Activated naive CD8-positive, alpha-beta T cell treated with anti-CD3 and anti-CD28 coated beads, Interleukin-2, amount 10 ng/mL, durations not matched to agents 7 days and 5 days (primary cell): ENCODE measurements around the gene PSMD8. TPM values are rescaled to one million over a fixed set of nuclear protein-coding genes. Genes with fewer than 3 reads are reported as not detected.
A peak's percentile ranks its signal among the peaks of the same experiment; 100 is the strongest.

Experiments used
- ATAC-seq: fragments of 150-1000 bp; cut with Tn5 transposase; one replicate; pipeline ENCODE4 v1.10.0; 2021; ENCODE audit warnings: low read depth, moderate library complexity
- POLR2A ChIA-PET: fragments of 350-600 bp; sonication (Branson Sonifier 250); formaldehyde crosslinking; loops from one replicate; lab custom pipeline; 2021; ENCODE audit warnings: antibody characterized with exemption; lab: Charles Lee
- DNase-seq: peaks from one replicate; pipeline ENCODE4 v3.0.0; 2021
- H3K27ac Mint-ChIP-seq: one replicate; pipeline ENCODE4 v1.8.0; 2022; ENCODE audit warnings: mild to moderate bottlenecking, mixed read lengths
- H3K27me3 Mint-ChIP-seq: one replicate; pipeline ENCODE4 v1.8.0; 2022; ENCODE audit warnings: mild to moderate bottlenecking, moderate library complexity, mixed read lengths
- H3K36me3 Mint-ChIP-seq: one replicate; pipeline ENCODE4 v1.8.0; 2021; ENCODE audit warnings: mild to moderate bottlenecking, mixed read lengths
- H3K4me1 Mint-ChIP-seq: one replicate; pipeline ENCODE4 v1.8.0; 2021; ENCODE audit warnings: mixed read lengths
- H3K4me3 Mint-ChIP-seq: one replicate; pipeline ENCODE4 v1.8.0; 2022; ENCODE audit warnings: mild to moderate bottlenecking, moderate library complexity, mixed read lengths
- H3K9me3 Mint-ChIP-seq: one replicate; pipeline ENCODE4 v1.8.0; 2021; ENCODE audit warnings: mixed read lengths
- total RNA-seq, 2 experiments: library from RNA; stranded (reverse); gene quantifications; one replicate each; pipeline ENCODE4 v1.2.3, GENCODE V29; 2021

PSMD8 gene
- total RNA-seq, 2 experiments from 2014 or later: 127 to 131 TPM

DNA sequence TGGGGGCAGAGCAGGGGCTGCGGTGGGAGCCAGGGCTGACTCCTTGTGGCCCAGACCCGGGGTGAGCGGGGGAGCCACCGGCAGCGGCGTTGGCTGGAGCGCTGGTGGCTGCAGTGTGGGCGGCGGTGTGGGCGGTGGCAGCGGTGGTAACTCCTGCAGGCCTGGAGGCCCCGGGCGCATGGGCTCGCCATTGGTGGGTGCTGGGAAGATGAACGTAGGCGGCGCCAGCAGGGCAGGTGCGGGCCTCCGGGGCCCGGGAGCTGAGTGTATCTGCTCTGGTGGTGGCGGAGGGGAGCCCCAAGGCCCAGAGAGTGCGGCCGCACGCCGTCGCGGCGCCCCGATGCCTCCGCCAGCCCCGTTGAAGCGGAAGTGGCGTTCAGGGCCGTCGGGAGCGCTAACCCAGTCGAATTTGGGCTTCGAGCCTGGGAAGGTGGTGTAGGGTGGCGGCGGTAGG is 11.5 kb downstream of the PSMD8 start:
- Mint-ChIP-seq H3K27ac (no peak overlapping the region), H3K27me3 (peaks cover 27% of the 10 kb centered on the region), H3K36me3 (peaks cover 26% of the 10 kb centered on the region), H3K4me3 (no peak overlapping the region), H3K4me1 (peaks cover 11% of the 10 kb centered on the region), H3K9me3 (no peaks in the 10 kb centered on the region)
- DNase-seq (no peak), ATAC-seq (no peak)
- POLR2A ChIA-PET: interaction anchor here (0.8 to 1.3 kb wide), 2 partner anchors 10 to 11 kb away, joined by 3 read pairs; partner anchors contain the start of gene PSMD8

DNA sequence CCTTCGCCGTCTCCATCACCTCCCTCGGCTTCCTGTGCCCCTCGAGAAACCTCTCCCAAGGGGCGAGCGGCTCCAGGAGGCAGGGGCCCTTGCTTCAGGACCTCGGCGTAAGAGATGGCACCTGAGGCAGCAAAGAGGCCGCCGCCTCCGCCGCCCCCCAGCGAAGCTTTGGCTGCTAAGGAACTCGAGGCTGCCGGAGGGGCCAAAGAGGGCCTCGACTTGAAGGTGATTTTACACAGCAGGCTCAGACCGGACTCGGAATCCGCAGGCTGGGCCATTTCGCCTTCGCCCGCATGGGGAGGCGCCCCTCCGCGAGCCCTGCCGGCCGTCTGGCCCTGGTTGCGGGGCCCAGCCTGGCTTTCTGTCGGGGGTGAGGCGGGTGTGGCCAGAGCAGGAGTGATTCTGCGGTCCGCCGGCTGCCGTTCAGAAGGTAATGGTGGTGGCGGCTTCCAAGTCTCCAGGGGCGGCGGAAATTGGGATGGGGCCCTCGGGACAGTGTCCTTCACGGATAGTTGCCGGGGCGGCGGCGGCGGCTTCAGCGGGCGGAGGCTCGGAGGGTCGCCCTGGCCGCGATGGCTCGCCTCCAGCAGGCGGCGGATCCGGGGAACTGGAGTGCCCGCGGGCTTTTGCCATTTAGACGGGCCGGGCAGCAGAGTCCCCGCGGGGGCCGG is 12.1 kb downstream of the PSMD8 start:
- DNase-seq (no peak), ATAC-seq (no peak)
- H3K27me3 Mint-ChIP-seq: peaks cover 33% of the 10 kb centered on the region
- POLR2A ChIA-PET: interaction anchor here (0.8 to 1.8 kb wide), 3 partner anchors 9 to 12 kb away, joined by 3 to 18 read pairs (median 3); partner anchors contain the start of gene PSMD8
- H3K9me3 Mint-ChIP-seq: no peaks in the 10 kb centered on the region
- H3K27ac Mint-ChIP-seq: no peak overlapping the region
- peaks cover 11% of the 10 kb centered on the region for H3K4me1 Mint-ChIP-seq
- H3K36me3 Mint-ChIP-seq: peaks cover 23% of the 10 kb centered on the region
- no peak overlapping the region for H3K4me3 Mint-ChIP-seq

DNA sequence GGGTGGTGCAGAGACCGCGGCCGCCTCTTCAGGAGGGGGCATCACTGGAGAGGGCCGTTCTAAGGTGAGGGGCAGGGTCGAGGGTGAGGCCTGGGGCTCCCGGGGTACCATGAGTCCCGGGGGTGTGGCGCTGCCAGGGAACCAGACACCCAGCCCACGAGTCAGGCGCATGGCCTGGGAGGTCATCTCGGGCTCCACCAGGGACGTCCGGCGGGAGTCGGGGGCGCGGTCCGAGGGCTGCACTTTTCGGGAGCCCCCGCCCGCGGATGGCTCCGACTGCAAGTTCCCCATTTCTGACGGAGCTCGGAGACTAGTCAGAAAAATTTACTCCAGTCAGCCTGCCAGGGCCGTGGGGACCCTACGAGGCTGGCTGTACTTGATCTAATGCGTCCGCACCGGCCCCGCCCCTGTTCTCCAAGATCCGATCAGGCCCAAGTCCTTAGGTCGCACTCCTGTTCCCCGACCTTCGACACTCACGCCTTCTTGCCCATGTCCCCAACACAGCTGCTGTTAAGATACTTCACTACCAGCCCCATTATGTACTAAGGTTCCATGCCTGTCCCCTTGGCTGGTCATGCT is 12.7 kb downstream of the PSMD8 start:
- POLR2A ChIA-PET: interaction anchor here (0.9 to 2.1 kb wide), 8 partner anchors 9 to 445 kb away, joined by 3 to 18 read pairs (median 4); partner anchors contain the start of genes ECH1, EIF3K, FAM98C and MAP4K1
- no peak overlapping the region for H3K27ac Mint-ChIP-seq
- DNase-seq: no peak
- H3K4me1 Mint-ChIP-seq: peaks cover 11% of the 10 kb centered on the region
- H3K9me3 Mint-ChIP-seq: no peaks in the 10 kb centered on the region
- ATAC-seq: no peak
- peaks cover 17% of the 10 kb centered on the region for H3K36me3 Mint-ChIP-seq
- peaks cover 36% of the 10 kb centered on the region for H3K27me3 Mint-ChIP-seq
- H3K4me3 Mint-ChIP-seq: peak overlapping the region; percentile 93

DNA sequence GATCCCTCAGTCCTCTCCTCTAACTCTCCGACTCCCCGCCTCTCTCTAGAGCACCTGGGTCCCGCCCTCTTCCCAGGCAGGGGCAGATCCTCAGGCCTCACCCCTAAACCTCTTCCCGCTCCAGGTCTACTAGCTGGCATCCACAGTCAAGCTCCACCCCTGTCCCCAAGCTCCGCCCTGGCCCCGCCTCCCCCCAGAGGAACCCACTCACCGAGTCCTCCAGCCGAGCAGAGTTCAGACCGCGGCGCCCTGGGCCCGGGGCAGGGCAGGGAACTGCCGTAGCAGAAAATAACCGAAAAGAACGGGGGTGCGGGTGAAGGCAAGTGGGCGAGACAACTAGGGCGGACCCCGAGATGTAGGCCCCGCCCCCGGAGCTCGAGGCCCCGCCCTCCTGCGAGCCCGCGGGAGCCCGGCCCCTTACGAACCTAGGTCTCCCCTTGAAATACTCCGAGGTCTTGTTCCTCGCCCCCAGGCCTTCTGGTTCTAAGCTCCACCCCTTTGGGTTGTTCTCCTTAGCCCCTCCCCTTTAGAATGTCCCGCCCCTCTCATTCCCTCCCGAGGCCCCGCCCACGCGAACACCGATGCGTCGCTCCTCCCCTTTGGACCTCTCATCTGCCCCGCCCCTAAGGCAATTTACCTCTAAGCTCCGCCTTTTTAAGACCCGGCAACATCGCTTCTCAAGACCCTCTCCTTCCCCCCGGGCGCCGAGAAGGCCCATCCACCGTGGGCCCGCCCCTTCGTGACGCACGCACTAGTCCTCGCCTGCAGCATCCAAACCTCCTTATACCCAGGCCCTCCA is 13.4 kb downstream of the PSMD8 start, which contains the start of gene GGN:
TSS of gene GGN (minus strand) at position 485 of the 799 bp plus-strand sequence. CDS start 773 bp downstream, outside the sequence.
- DNase-seq (peak; percentile 79), ATAC-seq (peak; percentile 74)
- Mint-ChIP-seq H3K4me1 (peaks cover 11% of the 10 kb centered on the region), H3K4me3 (peak within 1 kb of the TSS; percentile 93), H3K36me3 (peaks cover 14% of the 10 kb centered on the region), H3K9me3 (no peaks in the 10 kb centered on the region), H3K27ac (no peak within 1 kb of the TSS), H3K27me3 (peaks cover 38% of the 10 kb centered on the region)
- POLR2A ChIA-PET: interaction anchor here (0.6 to 2.1 kb wide), 11 partner anchors 8 to 505 kb away, joined by 3 to 18 read pairs (median 4); partner anchors contain the start of genes ECH1, EIF3K, FAM98C and MAP4K1

DNA sequence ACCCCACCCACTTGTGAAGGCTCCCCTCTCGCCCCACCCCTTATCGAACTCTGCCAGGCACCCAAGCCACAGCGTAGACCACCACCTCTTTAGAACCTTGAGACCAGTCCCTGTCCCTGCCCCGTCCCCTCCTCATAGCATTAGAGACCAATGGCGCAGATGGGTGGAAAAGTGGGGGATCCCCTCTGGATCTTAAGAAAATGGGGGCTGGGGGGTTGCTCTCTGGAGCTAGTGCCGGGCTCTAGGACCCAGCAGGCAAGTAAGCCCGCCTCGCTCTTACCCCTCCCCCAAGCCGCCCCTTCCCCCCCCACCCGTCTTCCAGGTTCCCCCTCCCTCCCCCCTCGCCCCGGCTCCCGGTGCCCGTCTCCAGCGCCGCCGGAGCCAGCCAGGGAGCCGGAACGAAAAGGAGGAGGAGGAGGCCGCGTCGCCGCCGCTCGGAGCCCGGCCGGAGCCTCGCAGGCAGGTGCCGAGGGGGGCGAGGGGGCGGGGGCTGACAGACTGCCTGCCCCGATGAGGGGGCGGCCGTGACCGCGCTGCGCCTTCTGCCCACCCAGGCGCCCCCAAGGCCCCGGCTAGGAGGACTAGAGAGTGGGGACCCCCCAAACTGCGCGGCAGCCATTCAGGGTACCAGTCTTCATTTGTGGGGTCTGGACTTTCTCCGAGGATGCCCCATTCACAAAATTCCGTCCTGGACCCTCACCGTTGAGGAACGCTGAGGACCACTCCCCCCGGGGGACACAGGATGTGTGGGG is 14.2 kb downstream of the PSMD8 start, which contains the start of gene SPRED3:
TSS of gene SPRED3 (plus strand) at position 349 of the 752 bp plus-strand sequence. CDS start 1,606 bp downstream, outside the sequence.
- POLR2A ChIA-PET: interaction anchor here (0.6 to 2.1 kb wide), 9 partner anchors 11 to 504 kb away, joined by 3 to 18 read pairs (median 4); partner anchors contain the start of genes EIF3K, FAM98C, MAP4K1 and PSMD8
- Mint-ChIP-seq H3K36me3 (peaks cover 14% of the 10 kb centered on the region), H3K9me3 (no peaks in the 10 kb centered on the region), H3K27ac (no peak within 1 kb of the TSS), H3K27me3 (peaks cover 38% of the 10 kb centered on the region), H3K4me1 (peaks cover 11% of the 10 kb centered on the region), H3K4me3 (peak within 1 kb of the TSS; percentile 93)
- no peak for ATAC-seq
- no peak for DNase-seq

DNA sequence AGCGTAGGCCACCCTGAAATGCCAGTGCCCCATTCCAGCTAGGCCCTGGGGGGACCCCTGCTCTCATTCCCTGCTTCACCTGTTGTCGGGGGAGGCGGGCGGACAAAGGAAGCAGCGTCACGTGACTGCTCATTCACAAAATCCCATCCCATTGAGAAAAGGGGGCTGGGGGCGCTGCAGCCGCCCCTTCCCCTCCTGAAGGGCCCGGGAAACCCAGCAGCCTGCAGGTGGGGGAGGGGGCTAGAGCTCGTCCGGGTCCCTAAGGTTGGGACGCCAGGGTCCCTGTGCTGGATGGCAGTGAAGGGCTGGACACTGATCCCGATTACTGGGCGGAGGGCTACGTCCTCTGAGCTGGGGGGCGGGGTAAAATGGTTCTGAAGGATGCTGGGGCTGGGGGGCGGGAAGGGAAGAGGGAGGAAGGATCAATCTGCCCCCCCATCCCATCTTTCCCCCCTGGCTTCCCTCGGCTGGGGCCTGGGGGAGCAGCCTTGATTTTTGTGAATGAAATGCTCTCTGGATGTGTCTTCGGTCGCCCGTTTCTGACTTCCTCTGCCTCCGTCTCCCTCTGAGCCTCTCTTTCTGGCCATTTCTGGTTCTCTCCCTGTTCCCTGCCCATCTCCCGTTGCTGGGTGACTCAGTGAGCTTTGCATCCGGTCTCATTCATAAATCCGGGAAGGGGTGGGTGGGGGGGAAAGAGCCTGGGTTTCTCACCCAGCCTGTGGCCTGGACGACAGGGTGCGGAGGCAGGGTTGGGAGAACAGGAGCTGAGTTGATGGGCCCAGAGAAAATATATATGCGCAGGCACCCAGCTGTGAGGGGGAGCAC is 14.9 kb downstream of the PSMD8 start:
- Mint-ChIP-seq H3K4me1 (peaks cover 14% of the 10 kb centered on the region), H3K9me3 (no peaks in the 10 kb centered on the region), H3K27me3 (peaks cover 44% of the 10 kb centered on the region), H3K4me3 (peak overlapping the region; percentile 15), H3K36me3 (peaks cover 13% of the 10 kb centered on the region), H3K27ac (no peak overlapping the region)
- DNase-seq (no peak), ATAC-seq (no peak)
- POLR2A ChIA-PET: interaction anchor here (0.5 to 1.1 kb wide), 2 partner anchors 15 to 125 kb away, joined by 3 to 5 read pairs; partner anchors contain the start of gene PSMD8

DNA sequence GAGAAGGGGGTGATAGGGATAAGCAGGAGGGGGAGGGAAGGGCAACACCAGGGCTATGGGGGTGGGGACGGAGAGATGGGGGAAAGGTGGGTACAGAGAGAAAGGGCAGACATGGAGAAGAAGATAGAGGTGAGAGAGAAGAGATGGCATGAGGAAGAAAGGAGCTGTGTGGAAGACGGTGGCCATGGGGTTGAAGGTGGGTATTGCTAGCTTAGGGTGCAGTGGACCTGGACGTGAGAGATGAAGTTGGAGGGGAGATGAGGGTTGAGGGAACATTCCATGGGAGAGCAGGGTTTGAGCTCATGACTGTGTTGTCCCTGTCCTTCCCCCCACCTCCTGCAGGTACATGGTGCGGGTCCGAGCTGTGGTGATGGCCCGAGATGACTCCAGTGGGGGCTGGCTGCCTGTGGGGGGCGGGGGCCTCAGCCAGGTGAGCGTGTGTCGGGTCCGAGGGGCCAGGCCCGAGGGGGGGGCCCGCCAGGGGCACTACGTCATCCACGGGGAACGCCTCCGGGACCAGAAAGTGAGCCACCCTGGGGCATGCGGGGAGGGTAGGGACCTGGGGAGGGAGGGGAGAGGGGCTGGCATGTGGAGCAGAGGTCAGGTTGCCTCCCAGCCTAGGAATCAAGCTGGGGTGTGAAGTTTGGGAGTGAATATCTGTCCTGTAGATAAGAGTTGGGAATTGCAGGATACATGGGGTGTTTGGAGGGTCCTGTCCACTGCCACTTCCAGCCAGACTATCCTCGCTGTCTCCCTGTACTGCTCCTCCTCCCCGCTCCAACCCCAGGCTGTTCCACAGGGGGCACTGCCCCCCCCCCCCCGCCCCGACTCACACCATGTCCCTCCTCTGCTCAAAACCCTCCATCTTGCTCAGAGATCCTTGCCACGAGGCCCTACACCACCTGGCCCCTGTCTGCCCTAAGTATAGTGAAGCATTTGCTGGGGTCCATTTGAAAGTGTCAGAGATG is 15.9 kb downstream of the PSMD8 start:
- Mint-ChIP-seq H3K36me3 (peaks cover 7% of the 10 kb centered on the region), H3K4me3 (no peak overlapping the region), H3K27me3 (peaks cover 44% of the 10 kb centered on the region), H3K9me3 (no peaks in the 10 kb centered on the region), H3K27ac (no peak overlapping the region), H3K4me1 (peaks cover 17% of the 10 kb centered on the region)
- DNase-seq: no peak
- POLR2A ChIA-PET: interaction anchor here (0.5 to 1.1 kb wide), 2 partner anchors 16 to 124 kb away, joined by 3 to 5 read pairs; partner anchors contain the start of gene PSMD8
- ATAC-seq: no peak

DNA sequence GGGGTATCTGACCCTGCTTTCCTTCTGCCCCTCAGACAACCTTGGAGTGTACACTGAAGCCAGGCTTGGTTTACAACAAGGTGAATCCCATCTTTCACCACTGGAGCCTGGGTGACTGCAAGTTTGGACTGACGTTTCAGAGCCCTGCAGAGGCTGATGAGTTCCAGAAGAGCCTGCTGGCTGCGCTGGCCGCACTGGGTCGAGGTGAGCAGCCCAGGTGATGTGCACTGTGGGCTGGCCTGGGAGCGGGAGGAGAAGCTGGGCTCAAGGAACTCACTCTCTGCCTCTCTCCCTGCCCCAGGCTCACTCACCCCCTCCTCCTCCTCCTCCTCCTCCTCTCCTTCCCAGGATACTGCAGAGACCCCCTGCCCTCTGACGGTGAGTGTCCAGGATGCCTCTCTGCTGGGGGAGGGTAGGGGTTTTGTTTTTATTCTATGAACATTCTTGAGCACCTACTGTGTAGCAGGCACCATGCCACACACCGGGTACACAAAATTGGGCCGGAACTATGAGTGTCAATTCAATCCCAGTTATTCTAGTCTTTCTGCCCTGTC is 17.6 kb downstream of the PSMD8 start:
- no peak overlapping the region for H3K4me3 Mint-ChIP-seq
- DNase-seq (no peak), ATAC-seq (no peak)
- POLR2A ChIA-PET: no interaction called here
- peaks cover 48% of the 10 kb centered on the region for H3K27me3 Mint-ChIP-seq
- no peaks in the 10 kb centered on the region for H3K9me3 Mint-ChIP-seq
- peaks cover 25% of the 10 kb centered on the region for H3K4me1 Mint-ChIP-seq
- H3K36me3 Mint-ChIP-seq: peaks cover 7% of the 10 kb centered on the region
- no peak overlapping the region for H3K27ac Mint-ChIP-seq

DNA sequence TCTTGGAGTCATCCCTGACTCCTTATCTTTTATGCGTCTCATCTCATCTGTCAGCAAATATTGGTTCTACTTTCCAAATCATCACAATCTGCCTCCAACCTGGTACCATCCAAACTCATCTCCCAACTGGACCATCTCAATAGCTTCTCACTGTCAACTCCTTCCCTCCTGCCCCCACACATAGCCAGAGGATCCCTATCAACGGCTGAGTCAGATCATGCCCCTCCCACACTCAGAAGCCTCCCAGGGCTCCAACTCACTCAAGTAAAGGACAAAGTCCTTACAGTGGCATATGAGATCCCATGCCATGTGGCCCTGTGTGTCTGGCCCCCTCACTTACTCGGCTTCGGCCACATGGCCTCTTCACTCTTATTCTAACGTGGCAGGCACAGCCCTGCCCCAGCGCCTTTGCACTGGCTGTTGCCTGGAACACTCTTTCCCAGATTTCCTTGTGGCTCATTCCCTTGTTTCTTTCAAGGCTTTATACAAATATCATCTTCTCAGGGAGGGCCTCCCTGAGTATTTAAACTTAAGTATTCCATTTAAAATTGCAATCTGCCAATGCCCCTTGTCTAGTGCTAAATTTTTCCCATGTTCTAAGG is 18.4 kb downstream of the PSMD8 start:
- POLR2A ChIA-PET: no interaction called here
- DNase-seq: no peak

DNA sequence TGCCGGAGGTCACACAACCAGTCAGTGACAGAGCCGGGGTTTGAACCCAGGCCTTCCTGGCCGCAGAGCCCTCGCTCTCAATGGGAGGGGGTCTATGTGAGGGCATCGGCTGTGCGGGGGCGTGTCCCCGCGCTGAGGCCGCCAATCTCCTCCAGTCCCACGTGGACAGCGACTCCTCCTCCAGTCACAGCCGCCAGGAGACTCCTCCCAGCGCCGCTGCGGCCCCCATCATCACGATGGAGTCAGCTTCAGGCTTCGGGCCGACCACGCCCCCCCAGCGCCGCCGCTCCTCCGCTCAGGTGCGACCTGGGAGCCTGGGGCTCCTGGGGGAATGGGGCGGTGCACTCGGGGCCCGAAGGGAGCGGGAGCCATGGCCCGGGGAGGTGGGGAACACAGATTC is 20.1 kb downstream of the PSMD8 start:
- DNase-seq (peak; percentile 82), ATAC-seq (peak; percentile 71)
- H3K27me3 Mint-ChIP-seq: peaks cover 38% of the 10 kb centered on the region
- peaks cover 2% of the 10 kb centered on the region for H3K36me3 Mint-ChIP-seq
- H3K4me3 Mint-ChIP-seq: peak overlapping the region; percentile 78
- H3K27ac Mint-ChIP-seq: peak overlapping the region; percentile 67
- H3K4me1 Mint-ChIP-seq: peaks cover 15% of the 10 kb centered on the region
- POLR2A ChIA-PET: interaction anchor here (0.6 to 2.0 kb wide), 6 partner anchors 8 to 224 kb away, joined by 3 to 6 read pairs (median 5); partner anchors contain the start of genes EIF3K, FAM98C and PSMD8
- H3K9me3 Mint-ChIP-seq: no peaks in the 10 kb centered on the region

More for the DNA sequence above, 18.4 kb downstream of the PSMD8 start:
- Mint-ChIP-seq H3K27me3 (peaks cover 42% of the 10 kb centered on the region), H3K9me3 (no peaks in the 10 kb centered on the region), H3K36me3 (peaks cover 4% of the 10 kb centered on the region), H3K4me3 (no peak overlapping the region), H3K4me1 (peaks cover 19% of the 10 kb centered on the region), H3K27ac (no peak overlapping the region)
- no peak for ATAC-seq
